PC-9 (cell line): ENCODE results near the gene PAPSS1. TPM values are rescaled to one million over a fixed set of nuclear protein-coding genes. Genes with fewer than 3 reads are reported as not detected.

Source experiments
- BruUV-seq: library from RNA; stranded (reverse); fragments of 400-500 nt; replicated peaks from 2 replicates; lab custom pipeline; 2021; lab: Mats Ljungman, UMichigan
- CTCF ChIA-PET: fragments of 300-600 bp; sonication (Branson Sonifier 250); formaldehyde crosslinking; loops from one replicate; lab custom pipeline; 2022; ENCODE audit warnings: antibody characterized with exemption; lab: Charles Lee
- POLR2A ChIA-PET: fragments of 300-600 bp; sonication (Branson Sonifier 250); formaldehyde crosslinking; loops from one replicate; lab custom pipeline; 2022; ENCODE audit warnings: antibody characterized with exemption; ENCODE audit not compliant: unreplicated experiment; lab: Charles Lee
- DNase-seq, 2 experiments: peaks; one replicate each; pipeline versions ENCODE4 v3.0.0 to v3.0.0-alpha.2; 2015 to 2022; ENCODE audit warnings: mixed read lengths in 1 of 2
- H2AFZ ChIP-seq: fragments of 200-600 bp; sonication (generic); 2 replicates; pipeline ENCODE4 v1.8.1; 2017; ENCODE audit warnings: antibody characterized with exemption
- H3F3A ChIP-seq: fragments of 200-600 bp; sonication (generic); 2 replicates; pipeline ENCODE4 v1.8.1; 2017; ENCODE audit warnings: antibody characterized with exemption, mild to moderate bottlenecking, low read depth; ENCODE audit not compliant: insufficient read depth
- H3K27ac ChIP-seq: fragments of 200-600 bp; sonication (generic); 2 replicates; pipeline ENCODE4 v1.6.1; 2016; ENCODE audit warnings: mixed run types
- H3K27me3 ChIP-seq: fragments of 200-600 bp; sonication (generic); 2 replicates; pipeline ENCODE4 v1.6.1; 2016; ENCODE audit warnings: low read depth, mixed run types; ENCODE audit not compliant: insufficient read depth
- H3K36me3 ChIP-seq: fragments of 200-600 bp; sonication (generic); 2 replicates; pipeline ENCODE4 v1.6.1; 2016; ENCODE audit warnings: low read depth, mixed run types
- H3K4me1 ChIP-seq: fragments of 200-600 bp; sonication (generic); replicated peaks from 2 replicates; pipeline ENCODE4 v1.6.1; 2016; ENCODE audit warnings: mixed run types; ENCODE audit not compliant: insufficient read depth
- H3K4me2 ChIP-seq: fragments of 200-600 bp; sonication (generic); 2 replicates; pipeline ENCODE4 v1.6.1; 2017; ENCODE audit warnings: mixed run types
- H3K4me3 ChIP-seq: fragments of 200-600 bp; sonication (generic); 2 replicates; pipeline ENCODE4 v1.6.1; 2016; ENCODE audit warnings: mixed run types
- H3K79me2 ChIP-seq: fragments of 200-600 bp; sonication (generic); 2 replicates; pipeline ENCODE4 v1.6.1; 2017; ENCODE audit warnings: low read depth, mixed run types
- H3K9me2 ChIP-seq: fragments of 200-600 bp; sonication (generic); 2 replicates; pipeline ENCODE4 v1.8.1; 2017; ENCODE audit warnings: mild to moderate bottlenecking; ENCODE audit not compliant: insufficient read depth
- H3K9me3 ChIP-seq: fragments of 200-600 bp; sonication (generic); 2 replicates; pipeline ENCODE4 v1.8.1; 2016; ENCODE audit warnings: low read depth; ENCODE audit not compliant: insufficient read depth
- H4K20me1 ChIP-seq: fragments of 200-600 bp; sonication (generic); 2 replicates; pipeline ENCODE4 v1.8.1; 2017; ENCODE audit not compliant: insufficient read depth
- EZH2 ChIP-seq: fragments of 200-600 bp; sonication (generic); IDR thresholded peaks from 2 replicates; pipeline ENCODE4 v1.8.0; 2017; ENCODE audit warnings: antibody characterized with exemption, low read depth
- intact Hi-C: fragments of 100-400 bp; cut with micrococcal nuclease; formaldehyde crosslinking; loops from one replicate; pipeline ENCODE4 v1.10.0; 2022; ENCODE audit not compliant: unreplicated experiment
- total RNA-seq: library from RNA; stranded (reverse); gene quantifications from 2 replicates; pipeline ENCODE4 v1.2.3, GENCODE V29; 2021
- TF ChIP-seq, protein P1 (sequence below): fragments of 200-600 bp; sonication (generic); conservative IDR thresholded peaks from 2 replicates; pipeline ENCODE4 v1.6.1; 2017; ENCODE audit warnings: mixed run types, antibody characterized with exemption, mild to moderate bottlenecking, moderate library complexity

Gene PAPSS1
- total RNA-seq, 1 experiment from 2014 or later, result 18.8 TPM

DNA sequence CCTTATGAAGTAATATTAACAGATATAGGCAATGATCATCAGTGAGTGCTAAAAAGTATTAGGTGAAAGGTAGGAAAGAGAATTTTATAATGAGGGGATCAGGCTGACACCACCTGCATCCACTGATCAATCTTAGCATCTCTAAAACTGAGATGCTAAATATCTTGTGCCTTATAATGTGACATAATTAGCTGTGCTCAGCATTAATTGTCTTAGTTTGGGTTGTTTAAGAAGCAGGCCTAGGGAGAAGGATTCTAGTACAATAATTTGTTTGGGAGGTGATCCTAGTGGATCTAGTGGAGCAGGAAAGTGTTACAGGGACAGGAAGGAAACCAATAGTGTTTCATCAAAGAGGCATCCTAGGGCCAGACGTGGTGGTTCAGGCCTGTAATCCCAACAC, 22.2 kb upstream of the PAPSS1 start:
- Histone ChIP-seq H3K4me1 (peaks cover 8% of the 10 kb centered on the region), H3K27me3 (no peaks in the 10 kb centered on the region), H3K9me3 (no peaks in the 10 kb centered on the region), H3K4me3 (no peak overlapping the region), H3F3A (no peaks in the 10 kb centered on the region), H3K4me2 (no peak overlapping the region), H3K9me2 (no peaks in the 10 kb centered on the region), H3K36me3 (no peaks in the 10 kb centered on the region), H3K79me2 (no peaks in the 10 kb centered on the region), H2AFZ (no peak overlapping the region), H4K20me1 (no peaks in the 10 kb centered on the region), H3K27ac (no peak overlapping the region)
- TF ChIP-seq, protein P1, sequence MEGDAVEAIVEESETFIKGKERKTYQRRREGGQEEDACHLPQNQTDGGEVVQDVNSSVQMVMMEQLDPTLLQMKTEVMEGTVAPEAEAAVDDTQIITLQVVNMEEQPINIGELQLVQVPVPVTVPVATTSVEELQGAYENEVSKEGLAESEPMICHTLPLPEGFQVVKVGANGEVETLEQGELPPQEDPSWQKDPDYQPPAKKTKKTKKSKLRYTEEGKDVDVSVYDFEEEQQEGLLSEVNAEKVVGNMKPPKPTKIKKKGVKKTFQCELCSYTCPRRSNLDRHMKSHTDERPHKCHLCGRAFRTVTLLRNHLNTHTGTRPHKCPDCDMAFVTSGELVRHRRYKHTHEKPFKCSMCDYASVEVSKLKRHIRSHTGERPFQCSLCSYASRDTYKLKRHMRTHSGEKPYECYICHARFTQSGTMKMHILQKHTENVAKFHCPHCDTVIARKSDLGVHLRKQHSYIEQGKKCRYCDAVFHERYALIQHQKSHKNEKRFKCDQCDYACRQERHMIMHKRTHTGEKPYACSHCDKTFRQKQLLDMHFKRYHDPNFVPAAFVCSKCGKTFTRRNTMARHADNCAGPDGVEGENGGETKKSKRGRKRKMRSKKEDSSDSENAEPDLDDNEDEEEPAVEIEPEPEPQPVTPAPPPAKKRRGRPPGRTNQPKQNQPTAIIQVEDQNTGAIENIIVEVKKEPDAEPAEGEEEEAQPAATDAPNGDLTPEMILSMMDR, result no peak
- TF ChIP-seq EZH2, result no peak
- ChIA-PET POLR2A (no interaction called here), CTCF (no interaction called here)
- no TSS peak for BruUV-seq
- intact Hi-C loops, result no loop called here
- no peak for DNase-seq

DNA sequence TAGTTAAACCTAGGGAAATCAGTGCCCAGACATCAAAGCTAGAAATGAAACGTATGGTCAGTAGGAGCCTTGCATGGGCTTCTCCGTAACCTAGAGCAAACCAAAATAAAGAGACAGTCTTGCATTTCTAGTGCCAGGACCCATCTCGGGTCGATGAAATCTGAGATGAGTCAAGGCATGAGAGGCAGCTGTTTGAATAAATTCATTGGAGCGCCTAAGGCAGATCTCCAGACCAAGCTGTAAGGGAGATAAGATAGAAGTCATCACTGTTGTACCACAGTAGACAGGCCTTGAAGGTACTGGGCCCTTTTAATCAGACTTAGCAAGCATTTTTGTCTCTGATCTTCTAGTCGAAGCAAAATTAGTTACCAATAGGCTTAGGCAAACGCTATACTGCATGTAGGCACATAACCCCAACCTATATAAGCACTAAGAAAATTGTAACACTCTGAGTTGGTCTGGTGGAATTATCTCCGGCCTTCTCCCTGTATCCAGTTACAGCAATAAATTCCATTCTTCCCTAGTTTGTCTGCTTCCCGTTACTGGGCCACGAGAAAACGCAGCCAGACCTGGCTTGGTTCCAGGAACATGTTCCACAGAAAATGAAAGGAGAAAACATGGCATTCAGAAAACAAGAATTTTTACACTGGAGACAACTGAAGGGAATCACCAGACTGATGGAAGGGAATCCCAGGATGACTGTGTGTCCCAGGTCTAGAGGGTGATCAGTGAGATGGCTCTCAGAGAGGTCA, 21.1 kb upstream of the PAPSS1 start:
- H3K9me3 ChIP-seq, result no peaks in the 10 kb centered on the region
- POLR2A ChIA-PET, result no interaction called here
- CTCF ChIA-PET, result no interaction called here
- H3K27me3 ChIP-seq, result no peaks in the 10 kb centered on the region
- H3K27ac ChIP-seq, result no peak overlapping the region
- no peak for DNase-seq
- BruUV-seq, result no TSS peak
- no peaks in the 10 kb centered on the region for H3F3A ChIP-seq
- H3K36me3 ChIP-seq, result no peaks in the 10 kb centered on the region
- H3K9me2 ChIP-seq, result no peaks in the 10 kb centered on the region
- no peaks in the 10 kb centered on the region for H4K20me1 ChIP-seq
- TF ChIP-seq, protein P1, result no peak
- no peak overlapping the region for H3K4me2 ChIP-seq
- H3K4me3 ChIP-seq, result no peak overlapping the region
- H3K4me1 ChIP-seq, result peaks cover 6% of the 10 kb centered on the region; the same call in 1 of the 2 replicates
- no peak overlapping the region for H2AFZ ChIP-seq
- H3K79me2 ChIP-seq, result no peaks in the 10 kb centered on the region
- intact Hi-C loops, result no loop called here

DNA sequence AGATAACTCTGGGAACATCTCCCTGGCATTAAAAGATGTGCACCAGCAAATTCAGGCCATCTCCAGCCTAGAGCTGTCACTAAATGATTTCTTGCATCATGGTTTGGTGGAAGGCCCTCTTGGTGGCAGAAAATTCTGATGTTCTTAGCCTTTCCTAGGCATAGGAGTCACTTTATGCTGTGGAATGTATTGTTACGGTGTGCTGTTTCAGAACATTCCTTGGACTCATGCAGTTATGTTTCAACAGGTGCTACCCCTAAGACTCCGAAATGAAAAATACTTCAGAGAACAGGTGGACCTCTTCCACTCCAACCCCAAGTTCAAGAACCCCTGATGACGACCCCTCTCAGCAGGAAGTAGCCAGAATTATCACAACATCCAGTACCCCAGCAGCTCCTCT, 20.3 kb upstream of the PAPSS1 start:
- Histone ChIP-seq H3K36me3 (no peaks in the 10 kb centered on the region), H3K27me3 (no peaks in the 10 kb centered on the region), H4K20me1 (no peaks in the 10 kb centered on the region), H3F3A (no peaks in the 10 kb centered on the region), H3K9me3 (no peaks in the 10 kb centered on the region), H2AFZ (no peak overlapping the region), H3K9me2 (no peaks in the 10 kb centered on the region), H3K27ac (no peak overlapping the region), H3K4me3 (no peak overlapping the region), H3K79me2 (no peaks in the 10 kb centered on the region), H3K4me1 (peaks cover 6% of the 10 kb centered on the region; the same call in 1 of the 2 replicates), H3K4me2 (no peak overlapping the region)
- no peak for DNase-seq
- intact Hi-C loops, result no loop called here
- ChIA-PET CTCF (interaction anchor here (0.6 to 0.7 kb wide), 2 partner anchors 69 to 128 kb away, joined by 3 to 11 read pairs; no protein-coding TSS in a partner anchor), POLR2A (no interaction called here)
- TF ChIP-seq, protein P1, result no peak
- no peak for TF ChIP-seq EZH2
- no TSS peak for BruUV-seq
